SK-N-SH (cell line): ENCODE data around the gene GALNT17.

Experiments
- EP300 ChIP-seq, 2 experiments: IDR thresholded peaks; 2 replicates each; pipeline versions ENCODE4 v1.4.0 to v1.6.1; 2012; ENCODE audit warnings: borderline replicate concordance in 1 of 2, low read depth in 1 of 2, low read length in 1 of 2
- RFX5 ChIP-seq: IDR thresholded peaks from 2 replicates; pipeline ENCODE4 v1.6.1; 2012; ENCODE audit warnings: mild to moderate bottlenecking, improper control_type of control experiment, low read length
- SIN3A ChIP-seq: IDR thresholded peaks from 2 replicates; pipeline ENCODE4 v1.6.1; 2012; ENCODE audit warnings: low read depth, mild to moderate bottlenecking, low read length, moderate library complexity, borderline replicate concordance
- TCF12 ChIP-seq: IDR thresholded peaks from 2 replicates; pipeline ENCODE4 v1.4.0; 2012
- TF ChIP-seq, protein P1 (sequence below): fragments of 200-600 bp; sonication (generic); IDR thresholded peaks from 2 replicates; pipeline ENCODE4 v1.6.1; 2017; ENCODE audit warnings: antibody characterized with exemption, mild to moderate bottlenecking, moderate library complexity
- TF ChIP-seq, protein P2 (sequence below): fragments of 150-350 bp; IDR thresholded peaks from 2 replicates; pipeline ENCODE4 v1.6.1; 2016; ENCODE audit warnings: mild to moderate bottlenecking, low read depth, low read length

DNA sequence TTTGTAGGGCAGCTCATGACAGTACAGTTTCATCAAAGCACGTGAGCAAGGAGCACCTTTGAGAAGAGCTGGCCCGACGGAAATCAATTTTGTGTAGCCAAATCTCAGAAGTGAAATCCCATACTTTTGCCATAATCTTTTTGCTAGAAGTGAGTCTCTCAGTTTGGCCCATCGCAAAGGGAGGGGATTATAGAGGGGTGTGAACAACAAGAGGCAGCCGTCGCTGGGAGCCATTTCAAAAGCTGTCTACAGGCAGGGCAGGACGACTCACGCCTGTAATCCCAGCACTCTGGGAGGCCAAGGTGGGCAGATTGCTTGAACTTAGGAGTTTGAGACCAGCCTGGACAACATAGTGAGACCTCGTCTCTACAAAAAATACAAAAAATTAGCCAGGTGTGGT, 599.8 kb downstream of the GALNT17 start:
- TF ChIP-seq, protein P1, sequence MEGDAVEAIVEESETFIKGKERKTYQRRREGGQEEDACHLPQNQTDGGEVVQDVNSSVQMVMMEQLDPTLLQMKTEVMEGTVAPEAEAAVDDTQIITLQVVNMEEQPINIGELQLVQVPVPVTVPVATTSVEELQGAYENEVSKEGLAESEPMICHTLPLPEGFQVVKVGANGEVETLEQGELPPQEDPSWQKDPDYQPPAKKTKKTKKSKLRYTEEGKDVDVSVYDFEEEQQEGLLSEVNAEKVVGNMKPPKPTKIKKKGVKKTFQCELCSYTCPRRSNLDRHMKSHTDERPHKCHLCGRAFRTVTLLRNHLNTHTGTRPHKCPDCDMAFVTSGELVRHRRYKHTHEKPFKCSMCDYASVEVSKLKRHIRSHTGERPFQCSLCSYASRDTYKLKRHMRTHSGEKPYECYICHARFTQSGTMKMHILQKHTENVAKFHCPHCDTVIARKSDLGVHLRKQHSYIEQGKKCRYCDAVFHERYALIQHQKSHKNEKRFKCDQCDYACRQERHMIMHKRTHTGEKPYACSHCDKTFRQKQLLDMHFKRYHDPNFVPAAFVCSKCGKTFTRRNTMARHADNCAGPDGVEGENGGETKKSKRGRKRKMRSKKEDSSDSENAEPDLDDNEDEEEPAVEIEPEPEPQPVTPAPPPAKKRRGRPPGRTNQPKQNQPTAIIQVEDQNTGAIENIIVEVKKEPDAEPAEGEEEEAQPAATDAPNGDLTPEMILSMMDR = no peak
- TF ChIP-seq, protein P2, sequence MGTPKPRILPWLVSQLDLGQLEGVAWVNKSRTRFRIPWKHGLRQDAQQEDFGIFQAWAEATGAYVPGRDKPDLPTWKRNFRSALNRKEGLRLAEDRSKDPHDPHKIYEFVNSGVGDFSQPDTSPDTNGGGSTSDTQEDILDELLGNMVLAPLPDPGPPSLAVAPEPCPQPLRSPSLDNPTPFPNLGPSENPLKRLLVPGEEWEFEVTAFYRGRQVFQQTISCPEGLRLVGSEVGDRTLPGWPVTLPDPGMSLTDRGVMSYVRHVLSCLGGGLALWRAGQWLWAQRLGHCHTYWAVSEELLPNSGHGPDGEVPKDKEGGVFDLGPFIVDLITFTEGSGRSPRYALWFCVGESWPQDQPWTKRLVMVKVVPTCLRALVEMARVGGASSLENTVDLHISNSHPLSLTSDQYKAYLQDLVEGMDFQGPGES = no peak
- no peak for TF ChIP-seq RFX5
- no peak for TF ChIP-seq EP300 (IDR thresholded peaks at IDR 0.05; ENCODE audit: borderline replicate concordance in 1 of 2, low read depth in 1 of 2, low read length in 1 of 2)
- TF ChIP-seq TCF12 = no peak
- no peak for TF ChIP-seq SIN3A
